Neuronal stem cell (in vitro differentiated cells): ENCODE measurements around the gene BTRC.

Experiments used
- DNase-seq: peaks from one replicate; pipeline ENCODE4 v3.0.0-alpha.2; 2013; ENCODE audit warnings: low spot score
- H2AFZ ChIP-seq: one replicate; pipeline ENCODE4 v1.6.1; 2013; ENCODE audit warnings: mild to moderate bottlenecking, low read length, inconsistent platforms
- H2AK5ac ChIP-seq: 2 replicates; pipeline ENCODE4 v1.6.1; 2013; ENCODE audit warnings: low read depth, mild to moderate bottlenecking, inconsistent platforms, low read length, moderate library complexity, mixed read lengths
- H2BK120ac ChIP-seq: 2 replicates; pipeline ENCODE4 v1.6.1; 2013; ENCODE audit warnings: low read depth, mild to moderate bottlenecking, inconsistent platforms, low read length, moderate library complexity, mixed read lengths
- H2BK12ac ChIP-seq: one replicate; pipeline ENCODE4 v1.6.1; 2013; ENCODE audit warnings: low read length, inconsistent platforms
- H2BK15ac ChIP-seq: 2 replicates; pipeline ENCODE4 v1.6.1; 2013; ENCODE audit warnings: mild to moderate bottlenecking, low read length, inconsistent platforms, mixed read lengths
- H2BK5ac ChIP-seq: one replicate; pipeline ENCODE4 v1.6.1; 2013; ENCODE audit warnings: inconsistent platforms, mild to moderate bottlenecking, low read length, moderate library complexity
- H3K14ac ChIP-seq: one replicate; pipeline ENCODE4 v1.6.1; 2013; ENCODE audit warnings: low read length, inconsistent platforms
- H3K18ac ChIP-seq: 2 replicates; pipeline ENCODE4 v1.6.1; 2013; ENCODE audit warnings: low read length, inconsistent platforms
- H3K23ac ChIP-seq: 2 replicates; pipeline ENCODE4 v1.6.1; 2013; ENCODE audit warnings: low read depth, mild to moderate bottlenecking, mixed read lengths, low read length, inconsistent platforms; ENCODE audit not compliant: poor library complexity
- H3K27ac ChIP-seq: replicated peaks from 3 replicates; pipeline ENCODE4 v1.5.1; 2013; ENCODE audit warnings: low read length, inconsistent platforms
- H3K27me3 ChIP-seq, 3 experiments: 2 replicates each; pipeline ENCODE4 v1.6.1; 2013; ENCODE audit warnings: low read length in 3 of 3, mild to moderate bottlenecking in 2 of 3, inconsistent platforms in 1 of 3, low read depth in 1 of 3, mixed read lengths in 1 of 3, moderate library complexity in 1 of 3; ENCODE audit not compliant: control insufficient read depth in 3 of 3, insufficient read depth in 3 of 3
- H3K36me3 ChIP-seq, 2 donors: replicated peaks in 1 of 2; 2 replicates each; pipeline ENCODE4 v1.6.1; 2013; ENCODE audit warnings: low read length in 2 of 2; ENCODE audit not compliant: control insufficient read depth in 2 of 2, insufficient read depth in 2 of 2
- H3K4ac ChIP-seq: 2 replicates; pipeline ENCODE4 v1.6.1; 2013; ENCODE audit warnings: inconsistent platforms, mild to moderate bottlenecking, low read length, moderate library complexity
- H3K4me1 ChIP-seq, 2 donors: 1 replicate in 1 of 2; 2 replicates in 1 of 2; pipeline ENCODE4 v1.6.1; 2013; ENCODE audit warnings: low read length in 2 of 2, low read depth in 1 of 2; ENCODE audit not compliant: control insufficient read depth in 2 of 2, insufficient read depth in 1 of 2
- H3K4me2 ChIP-seq: one replicate; pipeline ENCODE4 v1.6.1; 2013; ENCODE audit warnings: mild to moderate bottlenecking, low read length, inconsistent platforms; ENCODE audit not compliant: insufficient read depth, poor library complexity, severe bottlenecking
- H3K4me3 ChIP-seq, 2 donors: 2 replicates each; pipeline ENCODE4 v1.5.1; 2013; ENCODE audit warnings: low read length in 2 of 2, mild to moderate bottlenecking in 2 of 2, inconsistent platforms in 1 of 2, moderate library complexity in 1 of 2
- H3K79me1 ChIP-seq: one replicate; pipeline ENCODE4 v1.6.1; 2013; ENCODE audit warnings: low read depth, mild to moderate bottlenecking, inconsistent platforms, low read length, moderate library complexity
- H3K9ac ChIP-seq: one replicate; pipeline ENCODE4 v1.6.1; 2013; ENCODE audit warnings: mild to moderate bottlenecking, low read depth, low read length, inconsistent platforms; ENCODE audit not compliant: poor library complexity
- H3K9me3 ChIP-seq, 2 donors: replicated peaks in 1 of 2; 2 replicates each; pipeline versions ENCODE3 to v1.6.1; 2013; ENCODE audit warnings: low read length in 2 of 2, mild to moderate bottlenecking in 2 of 2, inconsistent platforms in 1 of 2, low read depth in 1 of 2, mixed read lengths in 1 of 2, moderate library complexity in 1 of 2; ENCODE audit not compliant: control insufficient read depth in 2 of 2, insufficient read depth in 1 of 2
- H4K8ac ChIP-seq: one replicate; pipeline ENCODE4 v1.6.1; 2013; ENCODE audit warnings: low read depth, mild to moderate bottlenecking, inconsistent platforms, low read length, moderate library complexity
- H4K91ac ChIP-seq: one replicate; pipeline ENCODE4 v1.6.1; 2013; ENCODE audit warnings: low read length, low read depth, mild to moderate bottlenecking, inconsistent platforms; ENCODE audit not compliant: poor library complexity
- WGBS, 2 donors: extraction: QIAGEN DNeasy Blood & Tissue Kit; methylation state at CpG; one replicate each; pipeline ENCODE4 v1.1.7; 2013; ENCODE audit warnings: missing lambda C conversion rate in 2 of 2, mixed read lengths in 1 of 2; ENCODE audit not compliant: insufficient read length in 2 of 2, insufficient replicate concordance in 1 of 2; ENCODE audit errors: extremely low coverage in 2 of 2; 5-methylcytosine and 5-hydroxymethylcytosine counted together

The BTRC gene

GRCh38 chr10:101453791-101454718 is 100.1 kb downstream of the BTRC start:
- H3K79me1 ChIP-seq: no peaks in the 10 kb centered on the region
- H3K4me2 ChIP-seq: no peak overlapping the region
- no peak overlapping the region for H2BK15ac ChIP-seq
- H3K27ac ChIP-seq: no peak overlapping the region
- H3K27me3 ChIP-seq: peaks cover 0 to 13% (median 0%) of the 10 kb centered on the region in 3 experiments
- H3K9ac ChIP-seq: no peak overlapping the region
- no peak overlapping the region for H2BK120ac ChIP-seq
- no peak overlapping the region for H3K4ac ChIP-seq
- H4K91ac ChIP-seq: no peak overlapping the region
- H2AK5ac ChIP-seq: no peak overlapping the region
- no peak overlapping the region for H3K23ac ChIP-seq
- H2AFZ ChIP-seq: no peak overlapping the region
- no peak overlapping the region for H3K14ac ChIP-seq
- no peak overlapping the region for H3K4me3 ChIP-seq
- peaks cover 0 to 2% of the 10 kb centered on the region in 2 donors for H3K4me1 ChIP-seq
- H4K8ac ChIP-seq: no peak overlapping the region
- H3K9me3 ChIP-seq: no peaks in the 10 kb centered on the region
- no peaks in the 10 kb centered on the region for H3K36me3 ChIP-seq
- no peak overlapping the region for H2BK12ac ChIP-seq
- no CpG with 5 or more reads among the region's 6 CpGs for WGBS, 2 donors
- H2BK5ac ChIP-seq: no peak overlapping the region
- no peak for DNase-seq
- H3K18ac ChIP-seq: no peak overlapping the region

GRCh38 chr10:101458869-101459268 is 104.9 kb downstream of the BTRC start:
- no peak overlapping the region for H4K8ac ChIP-seq
- H3K79me1 ChIP-seq: no peaks in the 10 kb centered on the region
- WGBS, 2 donors: no CpG with 5 or more reads among the region's 1 CpG
- no peaks in the 10 kb centered on the region for H3K36me3 ChIP-seq
- H2BK5ac ChIP-seq: no peak overlapping the region
- H3K4ac ChIP-seq: no peak overlapping the region
- no peak overlapping the region for H3K18ac ChIP-seq
- no peak overlapping the region for H3K4me2 ChIP-seq
- no peak overlapping the region for H2BK12ac ChIP-seq
- no peak overlapping the region for H3K27ac ChIP-seq
- peaks cover 0 to 3% (median 0%) of the 10 kb centered on the region in 3 experiments for H3K27me3 ChIP-seq
- H2BK120ac ChIP-seq: no peak overlapping the region
- no peak overlapping the region for H2BK15ac ChIP-seq
- H3K4me1 ChIP-seq: peaks cover 0 to under 1% of the 10 kb centered on the region in 2 donors
- H4K91ac ChIP-seq: no peak overlapping the region
- no peak for DNase-seq
- no peaks in the 10 kb centered on the region for H3K9me3 ChIP-seq
- H2AFZ ChIP-seq: no peak overlapping the region
- H3K14ac ChIP-seq: no peak overlapping the region
- H3K9ac ChIP-seq: no peak overlapping the region
- H3K4me3 ChIP-seq: no peak overlapping the region
- no peak overlapping the region for H2AK5ac ChIP-seq
- H3K23ac ChIP-seq: no peak overlapping the region

- Histone ChIP-seq H3K4ac (no peak overlapping the region), H3K27me3 (peaks cover 0 to 7% (median 0%) of the 10 kb centered on the region in 3 experiments), H3K23ac (no peak overlapping the region), H3K79me1 (no peaks in the 10 kb centered on the region), H2AFZ (no peak overlapping the region), H2BK5ac (no peak overlapping the region), H3K4me1 (peaks cover 9 to 23% of the 10 kb centered on the region in 2 donors), H3K9ac (no peak overlapping the region), H3K18ac (no peak overlapping the region), H3K4me3 (no peak overlapping the region), H4K91ac (no peak overlapping the region), H2BK120ac (no peak overlapping the region), H3K36me3 (no peaks in the 10 kb centered on the region), H3K14ac (no peak overlapping the region), H3K4me2 (no peak overlapping the region), H2AK5ac (no peak overlapping the region), H2BK15ac (no peak overlapping the region), H2BK12ac (no peak overlapping the region), H3K9me3 (no peaks in the 10 kb centered on the region), H4K8ac (no peak overlapping the region), H3K27ac (no peak overlapping the region)
- WGBS, 2 donors: no CpG with 5 or more reads among the region's 4 CpGs
- DNase-seq: no peak
Observed at GRCh38 chr10:101464082-101464481, 110.1 kb downstream of the BTRC start.

- Histone ChIP-seq H2AFZ (no peak overlapping the region), H4K8ac (no peak overlapping the region), H3K14ac (no peak overlapping the region), H2BK5ac (no peak overlapping the region), H3K36me3 (no peaks in the 10 kb centered on the region), H2AK5ac (no peak overlapping the region), H2BK120ac (no peak overlapping the region), H3K18ac (no peak overlapping the region), H3K4ac (no peak overlapping the region), H3K23ac (no peak overlapping the region), H3K79me1 (no peaks in the 10 kb centered on the region), H3K9ac (no peak overlapping the region), H4K91ac (no peak overlapping the region), H3K27ac (no peak overlapping the region), H2BK12ac (no peak overlapping the region), H3K4me2 (no peak overlapping the region), H2BK15ac (no peak overlapping the region), H3K9me3 (no peaks in the 10 kb centered on the region), H3K27me3 (peaks cover 0 to 7% (median 0%) of the 10 kb centered on the region in 3 experiments), H3K4me1 (peaks cover 9 to 23% of the 10 kb centered on the region in 2 donors), H3K4me3 (no peak overlapping the region)
- DNase-seq: no peak
- no CpG with 5 or more reads among the region's 2 CpGs for WGBS, 2 donors
Observed at GRCh38 chr10:101464599-101464998, 110.6 kb downstream of the BTRC start.
